ENCODE measurements around the gene ACOX2.
A peak's percentile ranks its signal among the peaks of the same experiment; 100 is the strongest.
"Not testable (repeated sequence)": the region's sequence is repeated elsewhere in the genome, so short reads cannot be mapped to it uniquely, and the experiment has no call there.

ACOX2 gene

GRCh38 chr3:58534592-58535494 is 2.1 kb downstream of the ACOX2 start:
- no peak for DNase-seq (ENCODE audit: low read depth, low spot score)
- Histone ChIP-seq H3K36me3 (ENCODE audit: control insufficient read depth, insufficient read depth, low read length) (no peaks in the 10 kb centered on the region), H3K4me3 (ENCODE audit: low read length) (no peak overlapping the region), H3K27ac (ENCODE audit: low read length) (no peak overlapping the region), H3K4me1 (ENCODE audit: control insufficient read depth, insufficient read depth, low read length) (no peaks in the 10 kb centered on the region), H3K9me3 (ENCODE audit: control insufficient read depth, insufficient read depth, low read length) (no peaks in the 10 kb centered on the region), H3K27me3 (ENCODE audit: control insufficient read depth, insufficient read depth, low read length) (no peaks in the 10 kb centered on the region)
- no CpG with 5 or more reads among the region's 9 CpGs for WGBS (ENCODE audit: insufficient coverage, insufficient read length)

- H3K36me3 ChIP-seq (ENCODE audit: control insufficient read depth, insufficient read depth, low read length) = no peaks in the 10 kb centered on the region
- no peak overlapping the region for H3K4me3 ChIP-seq (ENCODE audit: low read length)
- H3K27me3 ChIP-seq (ENCODE audit: control insufficient read depth, insufficient read depth, low read length) = no peaks in the 10 kb centered on the region
- H3K4me1 ChIP-seq (ENCODE audit: control insufficient read depth, insufficient read depth, low read length) = no peaks in the 10 kb centered on the region
- no CpG with 5 or more reads among the region's 11 CpGs for WGBS (ENCODE audit: insufficient coverage, insufficient read length)
- H3K9me3 ChIP-seq (ENCODE audit: control insufficient read depth, insufficient read depth, low read length) = no peaks in the 10 kb centered on the region
- no peak overlapping the region for H3K27ac ChIP-seq (ENCODE audit: low read length)
- peak; percentile 45 for DNase-seq (ENCODE audit: low read depth, low spot score)
Observed at GRCh38 chr3:58532794-58533220, 4.2 kb downstream of the ACOX2 start.

- Histone ChIP-seq H3K36me3 (ENCODE audit: control insufficient read depth, insufficient read depth, low read length) (no peaks in the 10 kb centered on the region), H3K27ac (ENCODE audit: low read length) (no peak overlapping the region), H3K9me3 (ENCODE audit: control insufficient read depth, insufficient read depth, low read length) (no peaks in the 10 kb centered on the region), H3K4me1 (ENCODE audit: control insufficient read depth, insufficient read depth, low read length) (no peaks in the 10 kb centered on the region), H3K4me3 (ENCODE audit: low read length) (no peak overlapping the region), H3K27me3 (ENCODE audit: control insufficient read depth, insufficient read depth, low read length) (no peaks in the 10 kb centered on the region)
- WGBS (ENCODE audit: insufficient coverage, insufficient read length) = no CpG with 5 or more reads among the region's 2 CpGs
- no peak for DNase-seq (ENCODE audit: low read depth, low spot score)
Observed at GRCh38 chr3:58531956-58532355, 5.0 kb downstream of the ACOX2 start.

GRCh38 chr3:58531555-58531954 is 5.4 kb downstream of the ACOX2 start:
- WGBS (ENCODE audit: insufficient coverage, insufficient read length) = no CpG with 5 or more reads among the region's 7 CpGs
- H3K36me3 ChIP-seq (ENCODE audit: control insufficient read depth, insufficient read depth, low read length) = no peaks in the 10 kb centered on the region
- H3K27me3 ChIP-seq (ENCODE audit: control insufficient read depth, insufficient read depth, low read length) = no peaks in the 10 kb centered on the region
- no peak for DNase-seq (ENCODE audit: low read depth, low spot score)
- H3K4me1 ChIP-seq (ENCODE audit: control insufficient read depth, insufficient read depth, low read length) = peaks cover under 1% of the 10 kb centered on the region; the same call in 1 of the 2 replicates
- H3K9me3 ChIP-seq (ENCODE audit: control insufficient read depth, insufficient read depth, low read length) = no peaks in the 10 kb centered on the region
- no peak overlapping the region for H3K4me3 ChIP-seq (ENCODE audit: low read length)
- H3K27ac ChIP-seq (ENCODE audit: low read length) = no peak overlapping the region

- Histone ChIP-seq H3K4me1 (ENCODE audit: control insufficient read depth, insufficient read depth, low read length) (peaks cover 2% of the 10 kb centered on the region; the same call in 1 of the 2 replicates), H3K4me3 (ENCODE audit: low read length) (no peak overlapping the region), H3K36me3 (ENCODE audit: control insufficient read depth, insufficient read depth, low read length) (no peaks in the 10 kb centered on the region), H3K27me3 (ENCODE audit: control insufficient read depth, insufficient read depth, low read length) (no peaks in the 10 kb centered on the region), H3K9me3 (ENCODE audit: control insufficient read depth, insufficient read depth, low read length) (no peaks in the 10 kb centered on the region), H3K27ac (ENCODE audit: low read length) (no peak overlapping the region)
- no peak for DNase-seq (ENCODE audit: low read depth, low spot score)
- no CpG with 5 or more reads among the region's 18 CpGs for WGBS (ENCODE audit: insufficient coverage, insufficient read length)
Observed at GRCh38 chr3:58530354-58530865, 6.6 kb downstream of the ACOX2 start.

GRCh38 chr3:58529516-58530353 is 7.3 kb downstream of the ACOX2 start:
- Histone ChIP-seq H3K36me3 (ENCODE audit: control insufficient read depth, insufficient read depth, low read length) (no peaks in the 10 kb centered on the region), H3K27me3 (ENCODE audit: control insufficient read depth, insufficient read depth, low read length) (no peaks in the 10 kb centered on the region), H3K4me1 (ENCODE audit: control insufficient read depth, insufficient read depth, low read length) (peaks cover 2% of the 10 kb centered on the region; the same call in 1 of the 2 replicates), H3K4me3 (ENCODE audit: low read length) (no peak overlapping the region), H3K27ac (ENCODE audit: low read length) (no peak overlapping the region), H3K9me3 (ENCODE audit: control insufficient read depth, insufficient read depth, low read length) (no peaks in the 10 kb centered on the region)
- peak; percentile 43 for DNase-seq (ENCODE audit: low read depth, low spot score)
- WGBS (ENCODE audit: insufficient coverage, insufficient read length) = no CpG with 5 or more reads among the region's 15 CpGs

GRCh38 chr3:58528629-58529028 is 8.4 kb downstream of the ACOX2 start:
- Histone ChIP-seq H3K27ac (ENCODE audit: low read length) (no peak overlapping the region), H3K27me3 (ENCODE audit: control insufficient read depth, insufficient read depth, low read length) (no peaks in the 10 kb centered on the region), H3K4me3 (ENCODE audit: low read length) (no peak overlapping the region), H3K4me1 (ENCODE audit: control insufficient read depth, insufficient read depth, low read length) (peaks cover 6% of the 10 kb centered on the region), H3K9me3 (ENCODE audit: control insufficient read depth, insufficient read depth, low read length) (no peaks in the 10 kb centered on the region), H3K36me3 (ENCODE audit: control insufficient read depth, insufficient read depth, low read length) (no peaks in the 10 kb centered on the region)
- no peak for DNase-seq (ENCODE audit: low read depth, low spot score)
- no CpG with 5 or more reads among the region's 6 CpGs for WGBS (ENCODE audit: insufficient coverage, insufficient read length)

- H3K27ac ChIP-seq (ENCODE audit: low read length); H3K27me3 ChIP-seq (ENCODE audit: control insufficient read depth, insufficient read depth, low read length); DNase-seq (ENCODE audit: low read depth, low spot score); H3K4me1 ChIP-seq (ENCODE audit: control insufficient read depth, insufficient read depth, low read length); H3K9me3 ChIP-seq (ENCODE audit: control insufficient read depth, insufficient read depth, low read length); H3K4me3 ChIP-seq (ENCODE audit: low read length); H3K36me3 ChIP-seq (ENCODE audit: control insufficient read depth, insufficient read depth, low read length): not testable (repeated sequence)
- no CpG with 5 or more reads among the region's 3 CpGs for WGBS (ENCODE audit: insufficient coverage, insufficient read length)
Observed at GRCh38 chr3:58527440-58527839, 9.6 kb downstream of the ACOX2 start.

- Histone ChIP-seq H3K4me1 (ENCODE audit: control insufficient read depth, insufficient read depth, low read length) (peaks cover 10% of the 10 kb centered on the region), H3K36me3 (ENCODE audit: control insufficient read depth, insufficient read depth, low read length) (no peaks in the 10 kb centered on the region), H3K27me3 (ENCODE audit: control insufficient read depth, insufficient read depth, low read length) (no peaks in the 10 kb centered on the region), H3K4me3 (ENCODE audit: low read length) (no peak overlapping the region), H3K27ac (ENCODE audit: low read length) (no peak overlapping the region), H3K9me3 (ENCODE audit: control insufficient read depth, insufficient read depth, low read length) (no peaks in the 10 kb centered on the region)
- DNase-seq (ENCODE audit: low read depth, low spot score) = peak; percentile 18
- WGBS (ENCODE audit: insufficient coverage, insufficient read length) = no CpG with 5 or more reads among the region's 7 CpGs
Observed at GRCh38 chr3:58526515-58526957, 10.5 kb downstream of the ACOX2 start.

- H3K4me1 ChIP-seq (ENCODE audit: control insufficient read depth, insufficient read depth, low read length) = peaks cover 16% of the 10 kb centered on the region
- no peak overlapping the region for H3K4me3 ChIP-seq (ENCODE audit: low read length)
- DNase-seq (ENCODE audit: low read depth, low spot score) = no peak
- no peaks in the 10 kb centered on the region for H3K36me3 ChIP-seq (ENCODE audit: control insufficient read depth, insufficient read depth, low read length)
- no peak overlapping the region for H3K27ac ChIP-seq (ENCODE audit: low read length)
- no peaks in the 10 kb centered on the region for H3K9me3 ChIP-seq (ENCODE audit: control insufficient read depth, insufficient read depth, low read length)
- no CpG with 5 or more reads among the region's 11 CpGs for WGBS (ENCODE audit: insufficient coverage, insufficient read length)
- H3K27me3 ChIP-seq (ENCODE audit: control insufficient read depth, insufficient read depth, low read length) = no peaks in the 10 kb centered on the region
Observed at GRCh38 chr3:58524326-58524888, 12.6 kb downstream of the ACOX2 start.

Data from iPS DF 6.9 (cell line).